HS-5 (cell line): Measurements from ENCODE around the gene UNC93A.
"Not testable (repeated sequence)": the region's sequence is repeated elsewhere in the genome, so short reads cannot be mapped to it uniquely, and the experiment has no call there.

Experiments used
- DNase-seq: peaks from one replicate; pipeline ENCODE4 v3.0.0-alpha.2; 2012; ENCODE audit warnings: low read depth

UNC93A gene

DNA sequence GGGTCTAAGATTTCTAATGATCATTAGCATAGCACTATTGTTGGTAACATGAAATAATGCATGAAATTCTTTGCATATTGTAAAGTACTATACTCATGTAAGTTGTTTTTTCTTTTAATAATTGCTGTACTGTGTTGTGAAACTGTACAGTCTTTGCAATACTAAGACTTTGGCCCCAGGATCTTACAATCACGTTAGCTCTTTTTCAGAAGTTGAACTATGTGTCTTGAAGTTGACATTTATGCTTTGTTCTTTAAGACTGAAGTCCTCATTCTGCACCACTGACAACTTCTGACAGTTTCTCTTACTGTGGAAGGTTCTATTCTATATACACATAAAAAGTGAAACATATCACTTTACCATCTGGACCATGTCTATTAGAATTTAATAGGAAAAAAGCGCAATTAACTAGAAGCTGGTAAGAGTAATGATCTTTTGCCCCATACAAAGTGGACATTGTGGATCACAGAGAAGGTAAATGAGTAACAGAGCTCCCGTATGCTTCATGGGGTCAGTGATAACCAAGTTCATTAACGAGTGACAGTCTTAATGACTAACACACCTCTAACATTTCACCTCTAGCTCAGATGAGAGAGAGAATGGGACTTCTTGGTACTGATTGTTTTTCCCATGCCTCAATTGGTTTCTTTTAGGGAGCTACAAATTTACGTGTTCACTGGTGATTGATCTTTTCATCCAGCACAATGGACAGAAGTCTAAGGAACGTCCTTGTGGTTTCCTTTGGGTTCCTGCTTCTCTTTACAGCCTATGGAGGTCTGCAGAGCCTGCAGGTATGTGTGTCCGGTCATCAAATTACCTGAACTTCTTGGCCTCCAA, at the start of gene UNC93A:
UNC93A (plus strand) TSS at position 530 of the 837 bp plus-strand sequence; CDS start at position 705, 175 bp downstream.
- DNase-seq, result no peak

DNA sequence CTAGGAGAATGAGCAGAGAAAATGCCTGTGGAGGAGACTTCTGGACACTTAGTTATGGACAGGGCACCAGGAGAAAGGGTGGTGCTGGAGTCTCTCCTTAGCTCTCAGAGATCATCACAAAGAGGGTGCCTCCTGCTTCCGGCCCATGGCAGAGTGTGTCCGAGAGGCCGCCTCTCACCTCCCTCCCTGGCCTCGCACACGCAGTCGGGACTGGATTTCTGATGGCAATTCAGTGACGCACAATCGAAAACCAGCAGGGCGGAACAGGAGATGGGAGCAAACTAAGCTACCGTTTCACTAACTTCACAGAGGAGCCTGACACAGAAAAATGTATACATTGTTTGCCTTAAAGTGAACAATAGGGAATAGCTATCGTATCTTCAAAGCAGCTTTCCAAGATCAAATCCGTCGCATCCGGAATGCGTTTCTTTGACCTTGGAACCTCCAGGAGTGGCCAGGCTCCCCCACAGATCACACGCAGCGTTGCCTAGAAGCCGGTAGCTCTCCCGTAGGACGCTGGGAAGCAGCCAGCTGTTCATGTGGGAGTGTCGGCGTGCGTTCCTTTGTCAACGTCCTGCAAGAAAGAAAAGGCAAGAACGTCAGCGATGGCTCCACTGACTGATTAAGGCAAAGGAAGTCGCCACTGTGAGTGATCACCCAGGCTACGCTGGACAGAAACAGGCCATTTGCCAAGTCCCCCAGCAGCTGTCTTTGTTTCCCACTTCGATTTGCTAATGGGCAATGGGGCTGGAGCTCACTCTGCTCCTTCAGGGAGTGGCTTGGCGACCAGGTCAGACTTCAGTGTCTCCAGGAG, 49.6 kb upstream of the UNC93A start:
- DNase-seq, result not testable (repeated sequence)

DNA sequence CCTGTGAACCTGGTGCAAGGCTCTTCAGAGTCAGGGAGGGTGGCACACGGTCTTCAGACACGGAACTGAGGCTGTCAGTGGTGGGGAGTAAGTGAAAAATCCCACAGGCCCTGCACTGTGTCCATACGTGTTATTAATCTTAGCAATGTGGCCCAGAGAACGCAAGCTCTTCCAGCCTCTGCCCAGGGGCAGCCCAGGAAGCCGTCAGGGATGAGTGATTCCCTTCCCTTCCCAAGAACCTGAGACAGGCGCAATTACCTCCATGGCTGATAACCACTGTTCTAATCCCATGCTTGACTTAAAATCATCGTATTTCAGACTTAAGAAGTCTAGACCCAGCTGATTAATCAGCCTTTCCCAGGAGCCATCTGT, 49.0 kb upstream of the UNC93A start:
- DNase-seq, result not testable (repeated sequence)

DNA sequence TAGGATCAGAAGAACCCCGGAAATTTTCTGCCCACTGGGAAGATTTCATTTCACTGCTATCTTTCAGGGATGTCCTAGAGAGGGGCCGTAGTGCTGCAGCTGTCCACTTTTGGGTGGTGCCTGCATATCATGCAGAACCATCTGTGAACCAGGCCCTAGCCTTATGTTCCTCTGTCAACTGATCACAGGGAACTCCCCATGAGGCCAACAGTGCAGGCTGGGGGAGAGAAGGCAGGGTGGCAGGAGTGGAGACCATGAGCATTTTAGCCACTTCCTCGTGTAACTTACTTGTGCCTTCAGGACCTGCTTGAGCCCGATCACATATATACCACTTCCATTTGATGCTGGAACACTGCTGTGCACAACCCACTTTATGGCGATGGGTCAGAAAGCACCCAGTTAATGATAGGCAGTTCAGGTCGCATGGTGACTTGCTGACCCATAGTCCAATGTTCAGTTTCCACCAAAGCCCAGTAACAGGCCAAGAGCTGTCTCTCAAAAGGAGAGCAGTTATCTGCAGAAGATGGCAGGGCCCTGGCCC, 48.5 kb upstream of the UNC93A start:
- DNase-seq, result not testable (repeated sequence)

DNA sequence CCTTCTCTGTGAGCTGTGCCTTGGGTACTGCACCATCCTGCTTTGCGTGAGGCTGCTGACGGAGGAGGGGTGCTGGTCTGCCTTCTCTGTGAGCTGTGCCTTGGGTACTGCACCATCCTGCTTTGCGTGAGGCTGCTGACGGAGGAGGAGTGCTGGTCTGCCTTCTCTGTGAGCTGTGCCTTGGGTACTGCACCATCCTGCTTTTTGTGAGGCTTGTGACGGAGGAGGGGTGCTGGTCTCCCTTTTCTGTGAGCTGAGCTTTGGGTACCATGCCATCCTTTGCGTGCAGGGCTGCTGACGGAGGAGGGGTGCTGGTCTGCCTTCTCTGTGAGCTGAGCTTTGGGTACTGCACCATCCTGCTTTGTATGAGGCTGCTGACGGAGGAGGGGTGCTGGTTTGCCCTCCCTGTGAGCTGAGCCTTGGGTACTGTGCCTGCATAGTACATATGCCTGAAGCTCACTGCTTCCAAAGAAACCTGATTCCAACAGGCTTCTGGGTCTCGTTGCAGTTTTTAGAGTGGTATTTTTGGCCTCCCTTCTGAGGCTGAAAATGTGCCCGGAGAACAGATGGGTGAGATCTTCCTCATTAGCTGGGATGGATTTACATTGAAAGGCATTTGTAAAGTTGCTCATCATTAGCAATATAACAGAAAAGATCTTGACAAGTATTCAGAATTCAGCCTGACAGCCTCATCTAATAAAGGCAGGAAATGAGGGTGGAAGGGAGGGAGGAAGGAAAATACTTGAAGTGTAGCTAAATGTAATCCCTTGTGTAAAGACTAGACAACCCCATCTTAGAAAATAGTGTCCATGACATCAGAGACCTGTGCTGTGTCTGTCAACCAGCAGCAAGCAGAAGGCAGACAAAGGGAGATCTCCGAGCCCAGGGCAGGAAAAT, 46.8 kb upstream of the UNC93A start:
- no peak for DNase-seq

DNA sequence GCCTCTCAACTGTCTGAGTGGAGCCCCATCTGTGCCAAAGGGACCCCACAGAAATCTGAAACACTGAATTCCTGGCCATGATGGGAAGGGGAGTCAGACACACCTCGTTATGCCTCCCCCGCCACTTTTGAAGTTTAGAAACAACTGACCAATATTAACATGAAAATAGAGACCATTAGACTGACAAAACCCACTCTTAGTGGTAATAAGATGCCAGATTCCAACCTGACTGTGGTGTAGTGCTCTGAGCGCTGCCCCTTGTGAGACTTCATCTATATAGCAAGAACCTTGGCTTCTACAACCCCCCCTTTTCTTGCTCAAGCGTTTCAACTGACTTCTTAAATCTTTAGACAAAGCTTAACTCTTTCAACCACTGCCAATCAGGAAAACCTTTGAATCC, 46.1 kb upstream of the UNC93A start:
- no peak for DNase-seq

DNA sequence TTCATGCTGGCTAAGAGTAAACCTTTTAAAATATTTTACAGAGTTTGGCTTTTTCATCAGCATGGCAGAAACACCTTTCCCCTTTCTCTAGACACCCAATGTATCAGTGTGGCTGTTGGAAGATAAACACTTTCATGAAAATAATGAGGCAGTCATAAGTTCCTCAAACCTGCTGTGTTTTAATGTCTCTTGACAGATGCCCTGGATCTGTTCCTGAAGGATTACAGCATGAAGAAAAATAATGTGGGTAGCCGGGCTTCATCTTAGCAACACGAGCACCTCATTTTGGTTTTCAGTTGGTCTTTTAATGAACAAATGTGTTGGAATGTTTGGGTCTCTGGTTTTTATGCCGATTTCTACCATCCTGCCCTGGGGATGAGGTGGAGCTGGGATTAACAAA, 45.5 kb upstream of the UNC93A start:
- DNase-seq, result no peak

DNA sequence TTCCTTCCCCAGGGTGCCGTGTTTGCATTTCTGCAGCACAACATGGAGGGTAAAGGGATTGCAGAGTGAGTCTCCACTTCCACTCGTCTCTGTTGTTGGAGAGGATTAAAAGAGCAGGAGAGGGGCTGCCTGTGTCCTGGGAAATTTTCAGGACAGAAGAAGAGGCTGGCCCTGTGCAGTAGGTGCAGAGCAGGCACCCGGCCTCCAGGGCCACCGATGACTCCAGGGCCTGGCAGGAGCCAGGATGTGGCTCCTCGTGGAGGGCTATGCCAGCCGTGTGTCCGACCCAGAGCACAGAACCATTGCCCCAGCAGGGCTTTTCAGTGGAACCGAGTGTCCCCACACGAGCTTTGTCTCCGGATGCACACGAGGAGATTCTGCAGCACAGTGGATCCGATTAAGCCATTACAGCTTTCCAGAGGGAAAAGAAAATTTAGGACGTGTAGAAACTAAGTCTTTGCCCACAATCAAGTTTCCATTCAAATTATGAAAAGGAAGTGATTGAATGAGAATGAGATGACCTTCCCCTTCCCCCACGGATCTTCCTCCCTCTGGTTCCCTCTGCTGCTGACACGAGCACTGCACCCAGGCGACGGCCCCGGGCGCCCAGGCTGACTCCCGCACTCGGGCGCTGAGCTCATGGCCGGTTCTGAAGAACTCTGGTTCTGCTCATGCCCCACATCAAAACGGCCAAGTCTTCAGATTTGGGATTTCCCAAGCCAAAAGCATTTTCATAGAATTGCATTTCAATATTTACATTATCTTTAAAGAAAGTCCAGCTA, 43.1 kb upstream of the UNC93A start:
- no peak for DNase-seq

DNA sequence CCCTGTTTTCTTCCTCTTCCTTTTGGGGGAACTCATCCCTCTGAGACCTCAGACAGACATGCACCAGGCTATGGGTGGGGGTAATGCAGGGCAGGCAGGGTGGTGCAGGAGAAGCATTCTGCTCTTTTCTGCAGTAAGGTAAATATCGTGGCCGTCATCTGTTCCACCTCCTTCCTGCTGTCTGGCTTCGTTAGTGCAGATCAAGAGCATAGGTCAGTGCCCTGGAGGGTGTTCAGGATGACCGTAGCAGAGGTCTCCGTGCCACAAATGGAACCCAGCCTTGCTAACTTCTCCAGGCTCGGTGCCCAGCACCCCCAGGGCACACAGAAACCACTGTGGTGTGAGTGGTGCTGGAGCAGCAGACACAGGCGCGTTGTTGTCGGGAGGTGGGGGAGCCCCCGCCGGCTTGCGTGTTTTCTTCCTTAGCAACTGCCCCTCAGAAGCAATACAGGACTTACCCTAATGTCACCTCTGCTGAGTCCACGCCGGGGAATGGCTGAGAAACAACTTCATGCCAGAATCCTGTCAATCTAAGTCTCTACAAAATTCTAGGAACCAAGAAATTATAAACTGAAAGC, 42.1 kb upstream of the UNC93A start:
- DNase-seq, result not testable (repeated sequence)

DNA sequence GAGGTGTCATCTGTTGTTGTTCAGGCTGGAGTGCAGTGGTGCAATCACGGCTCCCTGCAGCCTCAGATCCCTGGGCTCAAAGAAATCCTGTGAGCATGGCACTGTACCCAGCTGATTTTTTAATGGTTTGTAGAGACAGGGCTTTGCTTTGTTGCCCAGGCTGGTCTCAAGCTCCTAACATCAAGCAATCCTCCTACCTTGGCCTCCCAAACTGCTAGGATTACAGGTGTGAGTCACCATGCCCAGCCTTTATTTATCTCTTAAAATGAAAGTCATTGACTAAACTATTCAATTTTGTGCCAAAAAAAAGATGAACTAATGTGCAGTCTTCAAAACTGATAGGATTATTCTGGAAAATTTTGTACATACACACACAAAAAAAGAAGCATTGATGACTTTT, 38.8 kb upstream of the UNC93A start:
- DNase-seq, result no peak

DNA sequence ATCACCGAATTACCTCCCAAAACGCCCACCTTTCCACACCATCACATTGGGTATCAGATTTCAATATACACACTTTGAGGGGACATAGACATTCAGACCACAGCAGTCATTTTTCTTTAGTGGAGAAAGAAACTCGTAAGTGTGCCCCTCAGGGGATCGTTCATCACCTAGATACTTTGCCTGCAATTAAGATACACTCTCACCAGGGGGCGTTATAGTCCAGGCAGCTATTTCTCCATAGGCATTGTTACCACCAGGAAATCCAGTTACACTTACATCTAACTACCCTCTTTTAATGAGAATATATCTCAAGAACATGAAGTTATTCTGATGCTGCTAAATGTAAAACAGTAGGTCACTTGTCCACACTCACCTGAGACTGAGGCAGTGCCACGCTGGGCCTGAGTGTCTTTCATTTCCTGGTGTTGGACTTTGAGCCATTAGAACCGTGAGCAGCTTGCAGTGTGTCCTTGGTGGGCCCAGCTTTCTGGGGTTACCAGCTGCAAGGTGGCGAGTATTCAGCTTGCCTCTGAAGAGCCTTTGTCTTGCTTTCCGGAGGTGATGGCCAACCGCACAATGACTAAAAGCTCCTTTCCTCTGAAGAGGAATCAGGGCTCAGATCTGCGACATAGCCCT, 35.1 kb upstream of the UNC93A start:
- no peak for DNase-seq

DNA sequence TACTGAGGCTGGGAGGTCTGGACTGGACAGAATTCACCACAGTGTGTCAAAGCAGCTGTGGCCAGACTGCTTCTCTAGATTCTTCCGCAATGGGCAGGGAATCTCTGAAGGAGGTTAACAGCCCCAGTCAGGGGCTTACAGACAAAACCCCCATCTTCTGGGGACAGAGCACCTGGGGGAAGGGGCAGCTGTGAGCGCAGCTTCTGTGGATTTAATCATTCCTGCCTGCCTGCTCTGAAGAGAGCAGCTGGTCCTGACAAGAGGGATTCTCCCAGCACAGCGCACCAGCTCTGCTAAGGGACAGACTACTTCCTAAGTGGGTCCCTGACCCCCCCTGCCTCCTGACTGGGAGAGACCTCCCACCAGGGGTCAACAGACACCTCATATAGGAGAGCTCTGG, 32.5 kb upstream of the UNC93A start:
- no peak for DNase-seq

DNA sequence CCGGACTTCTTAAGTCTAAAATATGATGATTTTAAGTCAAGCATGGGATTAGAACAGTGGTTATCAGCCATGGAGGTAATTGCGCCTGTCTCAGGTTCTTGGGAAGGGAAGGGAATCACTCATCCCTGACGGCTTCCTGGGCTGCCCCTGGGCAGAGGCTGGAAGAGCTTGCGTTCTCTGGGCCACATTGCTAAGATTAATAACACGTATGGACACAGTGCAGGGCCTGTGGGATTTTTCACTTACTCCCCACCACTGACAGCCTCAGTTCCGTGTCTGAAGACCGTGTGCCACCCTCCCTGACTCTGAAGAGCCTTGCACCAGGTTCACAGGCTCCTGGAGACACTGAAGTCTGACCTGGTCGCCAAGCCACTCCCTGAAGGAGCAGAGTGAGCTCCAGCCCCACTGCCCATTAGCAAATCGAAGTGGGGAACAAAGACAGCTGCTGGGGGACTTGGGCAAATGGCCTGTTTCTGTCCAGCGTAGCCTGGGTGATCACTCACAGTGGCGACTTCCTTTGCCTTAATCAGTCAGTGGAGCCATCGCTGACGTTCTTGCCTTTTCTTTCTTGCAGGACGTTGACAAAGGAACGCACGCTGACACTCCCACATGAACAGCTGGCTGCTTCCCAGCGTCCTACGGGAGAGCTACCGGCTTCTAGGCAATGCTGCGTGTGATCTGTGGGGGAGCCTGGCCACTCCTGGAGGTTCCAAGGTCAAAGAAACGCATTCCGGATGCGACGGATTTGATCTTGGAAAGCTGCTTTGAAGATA, 24.9 kb upstream of the UNC93A start:
- DNase-seq, result not testable (repeated sequence)

DNA sequence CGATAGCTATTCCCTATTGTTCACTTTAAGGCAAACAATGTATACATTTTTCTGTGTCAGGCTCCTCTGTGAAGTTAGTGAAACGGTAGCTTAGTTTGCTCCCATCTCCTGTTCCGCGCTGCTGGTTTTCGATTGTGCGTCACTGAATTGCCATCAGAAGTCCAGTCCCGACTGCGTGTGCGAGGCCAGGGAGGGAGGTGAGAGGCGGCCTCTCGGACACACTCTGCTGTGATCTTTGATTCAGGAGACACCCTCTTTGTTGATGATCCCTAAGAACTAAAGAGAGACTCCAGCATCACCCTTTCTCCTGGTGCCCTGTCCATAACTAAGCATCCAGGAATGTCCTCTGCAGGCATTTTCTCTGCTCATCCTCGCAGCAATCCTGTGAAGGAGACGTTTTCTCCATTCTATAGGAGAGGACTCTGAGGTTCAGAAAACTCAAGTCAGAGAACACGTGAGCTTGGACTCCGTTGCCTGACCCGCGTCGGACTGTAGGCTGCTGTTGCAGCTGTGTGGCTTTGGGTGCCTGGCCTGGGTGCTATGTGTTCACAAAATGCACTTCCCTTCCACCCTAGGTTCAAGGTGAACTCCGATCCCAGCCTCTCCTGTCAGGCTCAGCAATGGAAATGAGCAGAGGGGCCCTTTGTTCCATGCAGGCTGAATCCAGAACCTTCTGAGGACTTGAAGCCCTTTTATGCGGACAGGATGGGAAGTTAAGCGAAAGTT, 24.1 kb upstream of the UNC93A start:
- no peak for DNase-seq

DNA sequence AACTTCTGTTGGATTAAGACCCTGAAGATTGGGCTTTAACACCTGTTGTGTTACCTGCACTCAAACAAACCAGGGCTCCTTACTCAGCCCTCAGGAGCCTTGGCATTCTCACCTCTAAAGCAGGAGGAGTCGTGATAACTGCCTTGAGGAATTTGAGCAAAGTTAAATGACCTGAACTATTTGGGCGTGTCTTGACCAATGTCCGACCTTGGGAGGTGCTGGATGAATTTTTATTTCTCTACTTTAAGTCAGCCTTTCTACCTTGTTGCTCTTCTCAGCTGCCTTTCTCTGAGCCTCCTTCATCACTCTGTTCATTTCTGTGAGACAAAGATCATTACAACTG, 23.6 kb upstream of the UNC93A start:
- not testable (repeated sequence) for DNase-seq

DNA sequence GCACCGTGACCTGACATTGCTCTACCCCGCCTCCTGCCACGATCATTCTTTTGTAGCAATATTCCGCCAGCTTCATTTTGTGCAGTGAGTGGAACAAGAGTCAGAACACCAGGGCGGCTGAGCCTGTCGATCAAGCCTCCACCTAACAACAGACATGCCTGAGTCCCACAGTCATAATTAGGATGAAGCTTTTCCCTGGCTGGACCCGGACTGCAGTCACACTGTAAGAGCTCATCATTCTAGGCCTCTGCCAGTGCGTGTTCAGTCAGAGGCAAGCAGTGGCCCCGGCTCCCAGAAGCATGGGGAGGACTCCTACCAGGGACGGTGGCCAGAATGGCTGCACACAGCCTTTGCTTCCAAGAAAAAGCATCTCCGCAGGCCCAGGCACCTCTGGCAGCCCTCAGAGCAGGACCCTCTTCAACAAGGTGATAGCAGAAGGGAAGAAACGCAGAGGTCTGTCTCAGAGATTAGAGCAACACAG, 23.2 kb upstream of the UNC93A start:
- no peak for DNase-seq

DNA sequence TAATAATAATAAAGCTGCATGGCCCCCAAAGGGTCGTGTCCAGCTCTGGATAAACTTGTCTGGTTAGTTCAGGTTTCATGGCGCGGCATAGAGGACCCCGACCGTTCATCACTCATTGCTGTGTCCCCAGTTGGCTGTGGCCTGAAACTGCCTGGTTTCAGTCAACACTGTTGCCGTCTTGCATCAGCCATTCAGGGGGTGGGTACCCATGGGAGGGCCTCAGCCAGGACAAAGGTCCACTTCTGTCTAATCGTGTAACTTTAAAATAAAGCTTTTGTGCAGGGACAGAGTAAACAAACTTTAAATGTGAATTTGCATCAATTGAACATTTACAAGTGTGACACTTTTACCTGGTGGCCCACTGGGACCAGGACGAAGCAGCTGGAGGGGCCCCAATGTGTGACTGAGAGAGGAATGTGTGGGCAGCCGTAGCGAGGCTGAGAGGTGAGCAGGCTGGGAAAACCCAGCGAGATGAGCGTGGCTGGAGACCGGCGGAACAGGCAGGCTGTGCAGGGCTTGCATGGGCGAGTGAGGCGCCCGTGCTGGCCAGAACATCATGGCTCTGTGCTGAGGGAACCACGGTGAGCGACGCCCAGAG, 22.3 kb upstream of the UNC93A start:
- no peak for DNase-seq
